PC-3 (cell line): ENCODE measurements around the gene C21orf91.

ENCODE experiments used
- CTCF ChIP-seq: fragments of 300-600 bp; sonication (generic); conservative IDR thresholded peaks from 2 replicates; pipeline ENCODE4 v1.5.1; 2017; ENCODE audit warnings: antibody characterized with exemption, low read depth, mild to moderate bottlenecking, low read length
- EZH2 ChIP-seq: fragments of 300-600 bp; sonication (generic); IDR thresholded peaks from one replicate; pipeline ENCODE4 v1.6.1; 2017; ENCODE audit warnings: antibody characterized with exemption, mild to moderate bottlenecking, low read length; ENCODE audit not compliant: unreplicated experiment

- TF ChIP-seq CTCF (no peak), EZH2 (no peak)
Measured at GRCh38 chr21:17823846-17824245, 4.7 kb upstream of the C21orf91 start.
